ENCODE measurements around the gene SLC45A3. TPM values are rescaled to one million over a fixed set of nuclear protein-coding genes. Genes with fewer than 3 reads are reported as not detected.
A peak's percentile ranks its signal among the peaks of the same experiment; 100 is the strongest.

Gene SLC45A3
- total RNA-seq, 2 donors from 2014 or later: 0.64 to 5.1 TPM

- peak overlapping the region; percentile 90 for H3K4me3 Mint-ChIP-seq
- ATAC-seq: peak; percentile 81 to 84
- no peaks in the 10 kb centered on the region for H3K27me3 Mint-ChIP-seq
- H3K36me3 Mint-ChIP-seq: peaks cover 7% of the 10 kb centered on the region
- H3K9me3 Mint-ChIP-seq: no peaks in the 10 kb centered on the region
- H3K4me1 Mint-ChIP-seq (ENCODE audit: low read depth in 2 of 2): peaks cover 25 to 27% of the 10 kb centered on the region in 2 donors
- peak; percentile 87 for DNase-seq (ENCODE audit: low spot score)
- peak overlapping the region; percentile 93 to 94 for H3K27ac Mint-ChIP-seq
Observed at GRCh38 chr1:205631010-205631767, 49.1 kb downstream of the SLC45A3 start.

GRCh38 chr1:205630651-205631009 lies 49.7 kb downstream of the SLC45A3 start:
- H3K27me3 Mint-ChIP-seq: no peaks in the 10 kb centered on the region
- H3K27ac Mint-ChIP-seq: peak overlapping the region; percentile 93 to 94
- peaks cover 7% of the 10 kb centered on the region for H3K36me3 Mint-ChIP-seq
- H3K4me3 Mint-ChIP-seq: peak overlapping the region; percentile 90
- no peaks in the 10 kb centered on the region for H3K9me3 Mint-ChIP-seq
- DNase-seq (ENCODE audit: low spot score): no peak
- ATAC-seq: no peak
- H3K4me1 Mint-ChIP-seq (ENCODE audit: low read depth in 2 of 2): peaks cover 30 to 31% of the 10 kb centered on the region in 2 donors

- no peaks in the 10 kb centered on the region for H3K27me3 Mint-ChIP-seq
- ATAC-seq (no peak), DNase-seq (ENCODE audit: low spot score) (no peak)
- peak overlapping the region; percentile 90 for H3K4me3 Mint-ChIP-seq
- no peaks in the 10 kb centered on the region for H3K9me3 Mint-ChIP-seq
- H3K27ac Mint-ChIP-seq: peak overlapping the region; percentile 93 to 94
- peaks cover 7% of the 10 kb centered on the region for H3K36me3 Mint-ChIP-seq
- peaks cover 31 to 33% of the 10 kb centered on the region in 2 donors for H3K4me1 Mint-ChIP-seq (ENCODE audit: low read depth in 2 of 2)
Observed at GRCh38 chr1:205630241-205630640, 50.1 kb downstream of the SLC45A3 start.

- Mint-ChIP-seq H3K4me1 (ENCODE audit: low read depth in 2 of 2) (peaks cover 35% of the 10 kb centered on the region in 2 donors), H3K9me3 (no peaks in the 10 kb centered on the region), H3K27ac (peak overlapping the region; percentile 93 to 94), H3K27me3 (no peaks in the 10 kb centered on the region), H3K36me3 (peaks cover 10% of the 10 kb centered on the region), H3K4me3 (peak overlapping the region; percentile 90)
- ATAC-seq: no peak
- no peak for DNase-seq (ENCODE audit: low spot score)
Observed at GRCh38 chr1:205629751-205630150, 50.6 kb downstream of the SLC45A3 start.

- Mint-ChIP-seq H3K4me1 (ENCODE audit: low read depth in 2 of 2) (peaks cover 35% of the 10 kb centered on the region in 2 donors), H3K36me3 (peaks cover 10% of the 10 kb centered on the region), H3K27ac (no peak overlapping the region), H3K9me3 (no peaks in the 10 kb centered on the region), H3K27me3 (no peaks in the 10 kb centered on the region), H3K4me3 (no peak overlapping the region)
- ATAC-seq: no peak
- no peak for DNase-seq (ENCODE audit: low spot score)
Observed at GRCh38 chr1:205627956-205628355, 52.4 kb downstream of the SLC45A3 start.

- H3K36me3 Mint-ChIP-seq: peaks cover 10% of the 10 kb centered on the region
- ATAC-seq: no peak
- H3K4me3 Mint-ChIP-seq: peak overlapping the region; percentile 53
- H3K9me3 Mint-ChIP-seq: no peaks in the 10 kb centered on the region
- H3K4me1 Mint-ChIP-seq (ENCODE audit: low read depth in 2 of 2): peaks cover 28 to 32% of the 10 kb centered on the region in 2 donors
- H3K27me3 Mint-ChIP-seq: no peaks in the 10 kb centered on the region
- no peak for DNase-seq (ENCODE audit: low spot score)
- H3K27ac Mint-ChIP-seq: peak overlapping the region; percentile 71 to 88
Observed at GRCh38 chr1:205626216-205626615, 54.1 kb downstream of the SLC45A3 start.

- Mint-ChIP-seq H3K27ac (no peak overlapping the region), H3K4me1 (ENCODE audit: low read depth in 2 of 2) (peaks cover 20 to 34% of the 10 kb centered on the region in 2 donors), H3K9me3 (no peaks in the 10 kb centered on the region), H3K27me3 (no peaks in the 10 kb centered on the region), H3K4me3 (no peak overlapping the region), H3K36me3 (peaks cover 24% of the 10 kb centered on the region)
- DNase-seq (ENCODE audit: low spot score): no peak
- no peak for ATAC-seq
Observed at GRCh38 chr1:205623646-205624045, 56.7 kb downstream of the SLC45A3 start.

- Mint-ChIP-seq H3K27me3 (no peaks in the 10 kb centered on the region), H3K4me3 (no peak overlapping the region), H3K9me3 (no peaks in the 10 kb centered on the region), H3K27ac (no peak overlapping the region), H3K36me3 (peaks cover 28% of the 10 kb centered on the region), H3K4me1 (ENCODE audit: low read depth in 2 of 2) (peaks cover 12 to 13% of the 10 kb centered on the region in 2 donors)
- DNase-seq (ENCODE audit: low spot score) (no peak), ATAC-seq (no peak)
Observed at GRCh38 chr1:205620269-205620668, 60.0 kb downstream of the SLC45A3 start.

- Mint-ChIP-seq H3K4me3 (no peak overlapping the region), H3K36me3 (peaks cover 25% of the 10 kb centered on the region), H3K27me3 (no peaks in the 10 kb centered on the region), H3K9me3 (no peaks in the 10 kb centered on the region), H3K4me1 (ENCODE audit: low read depth in 2 of 2) (peaks cover 6 to 7% of the 10 kb centered on the region in 2 donors), H3K27ac (no peak overlapping the region)
- no peak for DNase-seq (ENCODE audit: low spot score)
- no peak for ATAC-seq
Observed at GRCh38 chr1:205619376-205619775, 60.9 kb downstream of the SLC45A3 start.

- ATAC-seq: no peak
- Mint-ChIP-seq H3K27me3 (no peaks in the 10 kb centered on the region), H3K4me3 (no peak overlapping the region), H3K27ac (peak overlapping the region in 1 of 2 donors; percentile 47), H3K36me3 (peaks cover 31% of the 10 kb centered on the region), H3K9me3 (no peaks in the 10 kb centered on the region), H3K4me1 (ENCODE audit: low read depth in 2 of 2) (peaks cover 7 to 13% of the 10 kb centered on the region in 2 donors)
- no peak for DNase-seq (ENCODE audit: low spot score)
Observed at GRCh38 chr1:205616563-205617293, 63.6 kb downstream of the SLC45A3 start.

GRCh38 chr1:205615789-205616188 lies 64.5 kb downstream of the SLC45A3 start:
- DNase-seq (ENCODE audit: low spot score): no peak
- H3K27me3 Mint-ChIP-seq: no peaks in the 10 kb centered on the region
- peak overlapping the region in 1 of 2 donors; percentile 47 for H3K27ac Mint-ChIP-seq
- no peaks in the 10 kb centered on the region for H3K9me3 Mint-ChIP-seq
- no peak overlapping the region for H3K4me3 Mint-ChIP-seq
- ATAC-seq: no peak
- peaks cover 16 to 22% of the 10 kb centered on the region in 2 donors for H3K4me1 Mint-ChIP-seq (ENCODE audit: low read depth in 2 of 2)
- peaks cover 35% of the 10 kb centered on the region for H3K36me3 Mint-ChIP-seq

GRCh38 chr1:205613854-205614412 lies 66.4 kb downstream of the SLC45A3 start:
- H3K4me3 Mint-ChIP-seq: no peak overlapping the region
- no peaks in the 10 kb centered on the region for H3K9me3 Mint-ChIP-seq
- ATAC-seq (no peak), DNase-seq (ENCODE audit: low spot score) (no peak)
- H3K4me1 Mint-ChIP-seq (ENCODE audit: low read depth in 2 of 2): peaks cover 25 to 28% of the 10 kb centered on the region in 2 donors
- H3K27me3 Mint-ChIP-seq: no peaks in the 10 kb centered on the region
- H3K36me3 Mint-ChIP-seq: peaks cover 23% of the 10 kb centered on the region
- no peak overlapping the region for H3K27ac Mint-ChIP-seq

- DNase-seq (ENCODE audit: low spot score): no peak
- Mint-ChIP-seq H3K4me1 (ENCODE audit: low read depth in 2 of 2) (peaks cover 28 to 30% of the 10 kb centered on the region in 2 donors), H3K4me3 (no peak overlapping the region), H3K27me3 (no peaks in the 10 kb centered on the region), H3K36me3 (peaks cover 23% of the 10 kb centered on the region), H3K27ac (no peak overlapping the region), H3K9me3 (no peaks in the 10 kb centered on the region)
- ATAC-seq: no peak
Observed at GRCh38 chr1:205612556-205612955, 67.8 kb downstream of the SLC45A3 start.

GRCh38 chr1:205612104-205612503 lies 68.2 kb downstream of the SLC45A3 start:
- Mint-ChIP-seq H3K4me1 (ENCODE audit: low read depth in 2 of 2) (peaks cover 28 to 30% of the 10 kb centered on the region in 2 donors), H3K27ac (peak overlapping the region in 1 of 2 donors; percentile 81), H3K4me3 (no peak overlapping the region), H3K27me3 (no peaks in the 10 kb centered on the region), H3K9me3 (no peaks in the 10 kb centered on the region), H3K36me3 (peaks cover 23% of the 10 kb centered on the region)
- ATAC-seq (no peak), DNase-seq (ENCODE audit: low spot score) (no peak)

Data from natural killer cell treated with Interleukin-12 subunit alpha and Interleukin-12 subunit beta and Interleukin-15 and Interleukin-18, amount 100 ng/mL, for 72 hours (primary cell).